Measurements from ENCODE around the gene RPRD2.
A peak's percentile ranks its signal among the peaks of the same experiment; 100 is the strongest.
"Not testable (repeated sequence)": the region's sequence is repeated elsewhere in the genome, so short reads cannot be mapped to it uniquely, and the experiment has no call there.

Gene RPRD2

DNA sequence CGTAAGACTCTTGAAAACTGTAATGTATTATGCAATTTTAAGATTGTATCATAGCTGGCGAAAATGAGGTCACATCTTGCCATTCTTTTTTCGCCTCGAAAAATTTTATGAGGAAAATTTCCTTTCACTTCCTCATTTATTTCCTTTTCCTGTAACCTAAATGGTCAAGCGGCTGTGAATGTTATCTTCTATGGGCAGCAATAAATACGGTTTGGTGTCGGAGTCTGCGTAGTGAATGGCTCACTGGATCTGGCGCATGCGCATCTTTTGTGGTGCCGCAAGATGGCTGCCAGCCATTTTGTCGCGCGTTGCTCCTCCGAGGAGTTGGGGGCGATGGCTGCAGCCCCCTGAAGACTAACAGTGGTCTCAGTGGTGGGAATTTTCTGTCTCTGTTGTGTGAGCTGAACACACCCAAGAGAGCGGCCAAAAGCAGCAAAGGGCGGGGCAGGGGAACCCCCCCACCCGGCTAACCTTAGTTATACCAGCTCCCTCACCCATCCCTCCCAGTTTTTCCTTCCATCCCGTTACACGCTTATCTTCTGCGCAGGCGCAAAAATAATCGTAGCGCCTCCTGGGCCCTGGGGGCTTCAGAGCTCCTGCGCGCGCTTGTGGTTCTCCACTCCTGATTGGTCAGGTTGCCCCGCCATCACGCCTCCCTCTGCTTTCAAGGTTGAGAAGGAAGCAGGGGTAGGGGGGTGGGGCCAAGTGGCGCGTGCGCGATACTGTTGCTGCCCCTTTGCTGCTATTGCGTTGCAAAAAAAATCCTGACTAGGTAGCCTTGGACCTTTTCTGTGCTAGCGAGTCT lies at the start of gene RPRD2:
TSS of gene RPRD2 (plus strand) at position 722 of the 805 bp plus-strand sequence. CDS start 568 bp downstream, outside the sequence.
- DNase-seq = peak; percentile 96

- not testable (repeated sequence) for DNase-seq
Measured at GRCh38 chr1:150314691-150315090, 49.3 kb upstream of the RPRD2 start.

DNA sequence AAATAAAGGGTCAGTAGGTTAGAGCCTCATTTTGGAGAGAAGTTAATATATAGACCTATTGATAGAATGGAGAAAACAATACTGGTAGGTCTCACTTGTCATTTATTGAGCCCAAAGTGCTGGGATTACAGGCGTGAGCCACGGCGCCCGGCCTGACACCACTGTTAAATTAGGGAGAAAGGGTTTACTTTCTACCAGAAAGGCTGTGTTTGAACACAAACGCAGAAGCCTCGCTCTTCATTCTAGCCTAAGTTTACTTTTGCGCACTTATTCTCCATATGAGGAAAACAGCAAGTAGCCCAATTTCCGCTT lies 43.3 kb upstream of the RPRD2 start:
- DNase-seq = no peak

- no peak for DNase-seq
Measured at GRCh38 chr1:150321826-150322166, 42.2 kb upstream of the RPRD2 start.

DNA sequence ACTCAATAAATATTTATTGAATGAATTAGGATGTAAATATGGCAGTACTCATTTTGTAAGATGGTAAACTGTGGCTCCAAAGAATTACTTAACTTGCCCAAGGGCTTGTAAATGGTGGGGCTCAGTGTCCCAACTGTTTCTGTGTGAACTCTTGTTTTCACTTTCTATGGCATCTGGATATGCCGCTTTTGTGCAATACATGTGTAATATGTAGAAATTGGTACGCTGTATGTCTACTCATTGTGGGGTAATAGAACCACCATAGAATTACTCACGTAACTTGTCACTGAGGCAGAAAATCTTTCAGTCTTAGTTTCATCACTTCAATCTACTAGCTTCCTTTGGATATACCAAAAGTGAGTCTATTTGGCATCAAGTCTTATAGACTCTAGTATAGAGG lies 41.6 kb upstream of the RPRD2 start:
- DNase-seq = no peak

GRCh38 chr1:150332651-150333290 lies 31.2 kb upstream of the RPRD2 start:
- no peak for DNase-seq

- DNase-seq = no peak
Measured at GRCh38 chr1:150346316-150346715, 17.6 kb upstream of the RPRD2 start.

GRCh38 chr1:150352866-150353265 lies 11.1 kb upstream of the RPRD2 start:
- no peak for DNase-seq

DNA sequence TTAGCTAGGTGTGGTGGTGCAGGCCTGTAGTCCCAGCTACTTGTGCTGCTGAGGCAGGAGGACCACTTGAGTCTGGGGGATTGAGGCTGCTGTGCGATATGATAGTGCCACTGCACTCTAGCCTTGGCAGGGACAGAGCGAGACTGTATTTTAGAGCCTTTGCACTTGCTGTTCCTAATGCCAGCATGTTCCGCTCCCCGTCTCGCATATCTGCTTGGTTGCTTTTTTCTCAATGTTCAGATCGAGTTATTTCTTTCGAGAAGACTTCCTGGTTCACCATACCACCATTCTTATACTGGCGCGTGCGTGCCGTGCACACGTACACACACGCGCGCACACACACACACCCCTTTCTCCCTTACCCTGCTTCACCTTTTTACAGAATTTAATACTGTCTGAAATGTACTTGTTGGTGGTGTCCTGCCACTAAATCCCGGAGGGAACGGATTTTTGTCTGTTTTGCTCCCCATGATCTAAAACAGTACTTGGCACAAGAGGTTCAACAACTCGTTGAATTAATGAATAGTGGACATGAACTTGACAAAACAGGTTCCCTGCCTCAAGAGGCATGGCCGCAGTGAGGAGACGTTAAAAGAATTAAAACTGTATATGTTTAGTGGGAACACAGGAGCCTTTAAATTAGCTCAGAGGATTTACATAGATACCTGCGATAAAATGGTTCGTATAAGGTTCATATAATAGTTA lies 1.1 kb upstream of the RPRD2 start:
- peak; percentile 10 for DNase-seq

- peak; percentile 52 for DNase-seq
Measured at GRCh38 chr1:150364231-150365003, 470 bp downstream of the RPRD2 start.

- no peak for DNase-seq
Measured at GRCh38 chr1:150365941-150366340, 2.0 kb downstream of the RPRD2 start.

GRCh38 chr1:150366416-150367296 lies 2.7 kb downstream of the RPRD2 start:
- DNase-seq = no peak

- DNase-seq = no peak
Measured at GRCh38 chr1:150371110-150371509, 7.2 kb downstream of the RPRD2 start.

GRCh38 chr1:150372580-150372979 lies 8.6 kb downstream of the RPRD2 start:
- DNase-seq = no peak

DNA sequence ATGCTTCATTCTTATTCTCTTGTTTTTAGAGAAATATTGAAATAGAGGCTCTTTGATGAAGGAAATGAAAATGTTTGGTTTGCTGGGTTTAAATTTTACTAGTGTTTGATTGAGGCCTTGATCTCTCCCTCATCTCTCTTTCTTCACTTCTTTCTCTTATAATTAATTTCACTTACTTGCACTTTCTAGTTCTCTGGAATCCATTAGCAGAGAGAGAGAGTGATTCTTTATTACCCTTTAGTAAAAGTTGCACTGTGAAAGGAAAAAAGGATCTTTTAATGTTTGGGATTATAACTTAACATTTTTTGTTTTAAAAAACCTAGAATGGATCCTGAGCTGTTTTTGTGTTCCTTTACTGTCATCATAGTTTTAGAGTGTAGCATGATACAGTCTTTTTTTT lies 12.2 kb downstream of the RPRD2 start:
- no peak for DNase-seq

- no peak for DNase-seq
Measured at GRCh38 chr1:150383631-150384324, 19.8 kb downstream of the RPRD2 start.

DNA sequence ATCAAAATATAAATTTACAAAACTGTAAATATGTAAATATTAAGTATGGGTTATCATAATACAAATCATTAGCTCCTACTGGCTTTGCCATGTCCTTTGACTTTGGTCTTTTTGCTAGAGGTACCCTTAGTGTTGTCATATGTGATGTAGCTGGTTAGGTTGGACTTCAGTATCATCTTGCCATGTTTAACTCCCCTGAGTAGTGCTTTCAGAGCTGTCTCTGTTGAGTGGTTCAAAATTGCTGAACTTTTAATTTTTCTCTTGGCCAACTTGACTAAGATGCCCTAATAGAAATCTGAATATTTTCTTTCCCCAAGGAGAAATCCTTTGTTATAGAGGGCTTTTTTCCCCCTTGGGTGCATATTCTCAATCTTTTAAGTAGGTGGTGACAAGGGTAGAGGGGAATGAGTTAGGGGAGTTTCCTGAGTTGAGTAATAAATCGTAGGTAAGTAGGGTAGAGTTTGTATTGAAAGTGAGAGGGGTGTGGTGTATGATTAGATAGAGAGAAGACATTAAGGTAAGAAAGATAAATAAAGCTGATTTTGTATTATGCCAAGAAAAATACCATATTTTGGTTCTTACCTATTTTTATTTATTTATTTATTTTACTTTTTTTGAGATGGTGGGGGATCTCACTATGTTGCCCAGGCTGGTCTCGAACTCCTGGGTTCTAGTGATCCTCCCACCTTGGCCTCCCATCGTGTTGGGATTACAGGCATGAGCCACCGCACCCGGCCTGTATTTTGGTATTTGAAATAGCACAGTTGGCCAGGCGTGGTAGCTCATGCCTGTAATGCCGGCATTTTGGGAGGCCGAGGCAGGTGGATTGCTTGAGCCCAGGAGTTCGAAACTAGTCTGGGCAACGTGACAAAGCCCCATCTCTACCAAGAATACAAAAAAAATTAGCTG lies 21.8 kb downstream of the RPRD2 start:
- DNase-seq = no peak

DNA sequence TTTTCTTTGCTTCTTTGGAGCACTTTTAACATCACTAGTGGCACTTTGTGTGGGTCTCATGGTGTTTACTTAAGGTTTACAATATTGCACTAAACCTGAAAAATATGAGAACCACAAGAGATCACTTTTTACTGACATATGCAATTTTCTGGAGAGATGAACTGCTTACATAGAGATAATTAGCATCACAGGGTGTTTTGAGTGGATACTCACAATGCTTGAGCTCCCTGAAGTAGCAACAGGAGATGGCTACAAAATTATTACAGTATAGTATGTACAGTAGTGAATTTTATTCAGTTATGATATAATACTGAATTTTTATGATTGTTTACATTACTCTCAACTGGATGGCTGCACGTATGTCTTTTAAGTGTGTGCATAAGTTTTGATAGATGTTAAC lies 22.6 kb downstream of the RPRD2 start:
- no peak for DNase-seq

- DNase-seq = no peak
Measured at GRCh38 chr1:150387200-150387599, 23.3 kb downstream of the RPRD2 start.

DNA sequence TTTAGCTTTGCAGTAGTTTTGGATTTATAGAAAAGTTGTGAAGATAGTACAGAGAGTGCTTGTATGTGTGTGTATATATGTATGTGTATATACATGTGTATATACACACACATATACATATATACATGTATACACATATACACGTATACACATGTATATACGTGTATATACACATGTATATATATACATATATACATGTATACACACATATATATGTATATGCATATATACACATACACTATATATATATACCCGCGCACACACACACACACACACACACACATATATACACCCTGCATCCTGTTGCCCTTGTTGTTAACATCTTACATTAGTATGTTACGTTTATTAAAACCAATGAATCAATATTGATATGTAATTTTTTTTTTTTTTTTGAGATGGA lies 24.3 kb downstream of the RPRD2 start:
- no peak for DNase-seq

GRCh38 chr1:150389650-150390049 lies 25.7 kb downstream of the RPRD2 start:
- DNase-seq = no peak
